ENCODE results near the gene ZFPL1. TPM values are rescaled to one million over a fixed set of nuclear protein-coding genes. Genes with fewer than 3 reads are reported as not detected.

Gene ZFPL1
- total RNA-seq: 10 to 100 TPM; 24.8 to 47.8 (median 36.6) TPM

DNA sequence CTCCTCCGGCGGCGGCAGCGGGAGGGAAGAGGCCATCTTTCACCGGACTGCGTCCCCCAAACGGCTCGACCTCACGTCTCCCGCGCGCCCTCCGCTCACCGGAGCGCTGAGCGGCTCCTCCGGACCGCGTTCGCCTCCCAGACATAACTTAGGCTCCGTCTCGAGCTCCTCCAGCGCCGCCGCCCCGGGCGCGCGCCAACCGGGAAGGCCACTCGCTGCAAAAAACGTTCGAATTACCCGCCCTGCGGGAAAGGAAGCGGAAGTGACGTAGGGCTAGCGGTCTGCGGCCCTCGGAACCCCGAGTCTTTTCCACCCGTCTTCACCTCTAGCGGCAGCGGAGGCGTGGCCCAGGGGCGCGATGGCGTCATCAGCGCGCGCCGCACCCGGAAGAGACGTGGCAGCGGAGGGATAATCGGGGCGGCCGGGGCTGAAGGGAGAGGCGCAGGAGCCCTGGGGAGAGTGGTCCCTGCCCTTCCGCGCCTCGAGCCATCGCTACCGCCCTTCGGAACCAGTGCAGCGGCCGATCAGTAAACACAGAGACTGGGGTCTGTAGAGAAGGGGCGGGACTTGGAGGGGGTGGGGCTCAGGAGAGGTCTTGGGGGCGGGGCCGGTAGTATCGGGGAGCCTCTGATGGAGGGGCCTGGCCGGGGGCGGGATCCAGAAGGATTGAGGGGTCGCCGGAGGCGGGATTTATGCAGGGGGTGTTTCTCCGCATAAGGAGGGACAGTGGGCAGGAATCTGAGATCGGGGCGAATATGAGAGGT lies at the start of gene ZFPL1, which contains the start of gene CDCA5:
Gene ZFPL1 (plus strand): TSS at position 389 of the 764 bp plus-strand sequence. CDS start 477 bp downstream, outside the sequence.
Gene CDCA5 (minus strand): TSS at position 207 of the 764 bp plus-strand sequence. CDS start 62 bp downstream, at position 145.
- TF ChIP-seq, protein P1, sequence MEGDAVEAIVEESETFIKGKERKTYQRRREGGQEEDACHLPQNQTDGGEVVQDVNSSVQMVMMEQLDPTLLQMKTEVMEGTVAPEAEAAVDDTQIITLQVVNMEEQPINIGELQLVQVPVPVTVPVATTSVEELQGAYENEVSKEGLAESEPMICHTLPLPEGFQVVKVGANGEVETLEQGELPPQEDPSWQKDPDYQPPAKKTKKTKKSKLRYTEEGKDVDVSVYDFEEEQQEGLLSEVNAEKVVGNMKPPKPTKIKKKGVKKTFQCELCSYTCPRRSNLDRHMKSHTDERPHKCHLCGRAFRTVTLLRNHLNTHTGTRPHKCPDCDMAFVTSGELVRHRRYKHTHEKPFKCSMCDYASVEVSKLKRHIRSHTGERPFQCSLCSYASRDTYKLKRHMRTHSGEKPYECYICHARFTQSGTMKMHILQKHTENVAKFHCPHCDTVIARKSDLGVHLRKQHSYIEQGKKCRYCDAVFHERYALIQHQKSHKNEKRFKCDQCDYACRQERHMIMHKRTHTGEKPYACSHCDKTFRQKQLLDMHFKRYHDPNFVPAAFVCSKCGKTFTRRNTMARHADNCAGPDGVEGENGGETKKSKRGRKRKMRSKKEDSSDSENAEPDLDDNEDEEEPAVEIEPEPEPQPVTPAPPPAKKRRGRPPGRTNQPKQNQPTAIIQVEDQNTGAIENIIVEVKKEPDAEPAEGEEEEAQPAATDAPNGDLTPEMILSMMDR (IDR thresholded peaks at IDR 0.05; ENCODE audit: low read depth): no peak

- TF ChIP-seq, protein P1 (IDR thresholded peaks at IDR 0.05; ENCODE audit: low read depth): no peak
These were observed 49.6 kb upstream of the ZFPL1 start for GRCh38 chr11:65034423-65034822.

- TF ChIP-seq, protein P1 (IDR thresholded peaks at IDR 0.05; ENCODE audit: low read depth): no peak
These were observed 48.4 kb upstream of the ZFPL1 start for GRCh38 chr11:65035579-65035978.

DNA sequence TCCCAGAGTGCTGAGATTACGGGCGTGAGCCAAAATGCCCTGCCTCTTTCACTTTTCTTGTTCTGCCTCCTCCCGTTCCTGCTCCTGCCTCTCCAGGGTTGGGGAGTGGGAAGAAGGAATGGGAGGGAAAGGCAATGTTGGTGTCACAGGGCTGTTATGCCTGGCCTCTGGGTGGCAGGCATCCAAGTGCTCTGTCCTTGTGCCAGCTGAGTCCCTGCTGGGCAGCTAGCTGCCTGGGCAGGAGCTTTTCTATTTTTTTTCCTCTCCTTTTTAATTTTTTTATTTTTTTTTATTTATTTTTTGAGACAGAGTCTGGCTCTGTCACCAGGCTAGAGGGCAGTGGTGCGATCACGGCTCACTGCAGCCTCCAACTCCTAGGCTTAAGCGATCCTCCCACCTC lies 47.1 kb upstream of the ZFPL1 start:
- TF ChIP-seq, protein P1 (IDR thresholded peaks at IDR 0.05; ENCODE audit: low read depth): no peak

DNA sequence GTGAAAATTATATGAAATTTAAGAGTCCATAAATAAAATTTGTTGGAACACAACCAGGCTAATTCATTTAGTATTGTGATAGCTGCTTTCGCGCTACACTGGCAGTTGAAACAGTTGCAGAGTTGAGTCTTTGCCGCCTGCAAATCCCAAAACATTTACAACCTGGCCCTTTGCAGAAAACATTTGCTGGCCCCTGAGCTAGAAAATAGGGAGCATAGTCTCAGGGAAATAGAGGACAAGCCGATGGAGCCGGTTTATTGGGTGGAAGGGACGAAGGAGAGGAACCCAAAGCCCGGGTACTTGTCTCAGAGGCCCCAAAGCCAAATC lies 43.5 kb upstream of the ZFPL1 start:
- TF ChIP-seq, protein P1 (IDR thresholded peaks at IDR 0.05; ENCODE audit: low read depth): no peak

GRCh38 chr11:65040847-65041622 lies 43.0 kb upstream of the ZFPL1 start, which contains the start of gene SAC3D1:
SAC3D1 (plus strand) TSS chr11:65041210; CDS start chr11:65041293, 83 bp downstream.
- TF ChIP-seq, protein P1 (IDR thresholded peaks at IDR 0.05; ENCODE audit: low read depth): no peak

GRCh38 chr11:65042891-65043290 lies 41.1 kb upstream of the ZFPL1 start:
- TF ChIP-seq, protein P1 (IDR thresholded peaks at IDR 0.05; ENCODE audit: low read depth): no peak
